ENCODE measurements around the gene DUSP11.

DNA sequence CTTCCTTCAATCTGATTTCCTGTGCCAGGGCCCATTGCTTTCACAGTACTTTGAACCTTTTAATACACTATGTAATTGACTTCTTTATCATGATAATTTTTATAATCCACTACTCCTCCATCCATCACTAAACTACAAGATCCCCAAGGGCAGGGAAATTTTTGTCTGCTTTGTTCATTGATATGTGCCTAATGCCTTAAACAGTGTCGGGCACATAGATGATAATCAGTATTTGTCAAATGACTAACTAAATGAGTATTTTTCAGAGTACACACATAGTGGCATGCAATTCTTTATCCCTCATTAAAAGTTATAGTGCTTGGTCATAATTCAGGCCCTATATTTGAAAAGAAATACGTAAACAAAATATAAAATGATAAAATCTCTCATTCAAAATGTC lies 43.5 kb upstream of the DUSP11 start:
- TF ChIP-seq, protein P1, sequence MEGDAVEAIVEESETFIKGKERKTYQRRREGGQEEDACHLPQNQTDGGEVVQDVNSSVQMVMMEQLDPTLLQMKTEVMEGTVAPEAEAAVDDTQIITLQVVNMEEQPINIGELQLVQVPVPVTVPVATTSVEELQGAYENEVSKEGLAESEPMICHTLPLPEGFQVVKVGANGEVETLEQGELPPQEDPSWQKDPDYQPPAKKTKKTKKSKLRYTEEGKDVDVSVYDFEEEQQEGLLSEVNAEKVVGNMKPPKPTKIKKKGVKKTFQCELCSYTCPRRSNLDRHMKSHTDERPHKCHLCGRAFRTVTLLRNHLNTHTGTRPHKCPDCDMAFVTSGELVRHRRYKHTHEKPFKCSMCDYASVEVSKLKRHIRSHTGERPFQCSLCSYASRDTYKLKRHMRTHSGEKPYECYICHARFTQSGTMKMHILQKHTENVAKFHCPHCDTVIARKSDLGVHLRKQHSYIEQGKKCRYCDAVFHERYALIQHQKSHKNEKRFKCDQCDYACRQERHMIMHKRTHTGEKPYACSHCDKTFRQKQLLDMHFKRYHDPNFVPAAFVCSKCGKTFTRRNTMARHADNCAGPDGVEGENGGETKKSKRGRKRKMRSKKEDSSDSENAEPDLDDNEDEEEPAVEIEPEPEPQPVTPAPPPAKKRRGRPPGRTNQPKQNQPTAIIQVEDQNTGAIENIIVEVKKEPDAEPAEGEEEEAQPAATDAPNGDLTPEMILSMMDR (IDR thresholded peaks at IDR 0.05; ENCODE audit: insufficient read depth, low read length, poor library complexity, severe bottlenecking) = no peak
- no peak for TF ChIP-seq EZH2phosphoT487 (conservative IDR thresholded peaks at IDR 0.05; ENCODE audit: low read length)
